Osteocyte (in vitro differentiated cells): Measurements from ENCODE around the gene ABHD16B. TPM values are rescaled to one million over a fixed set of nuclear protein-coding genes. Genes with fewer than 3 reads are reported as not detected.
A peak's percentile ranks its signal among the peaks of the same experiment; 100 is the strongest.

ENCODE experiments used
- DNase-seq: peaks from one replicate; pipeline ENCODE4 v3.0.0; 2021; ENCODE audit warnings: mixed read lengths; ENCODE audit not compliant: unreplicated experiment; ENCODE audit errors: extremely low spot score
- H3K27ac Mint-ChIP-seq: one replicate; pipeline ENCODE4 v1.8.0; 2021; ENCODE audit warnings: mild to moderate bottlenecking, mixed read lengths; ENCODE audit not compliant: unreplicated experiment
- H3K27me3 Mint-ChIP-seq: one replicate; pipeline ENCODE4 v1.8.0; 2021; ENCODE audit warnings: mixed read lengths; ENCODE audit not compliant: unreplicated experiment
- H3K36me3 Mint-ChIP-seq: one replicate; pipeline ENCODE4 v1.8.0; 2021; ENCODE audit warnings: mixed read lengths; ENCODE audit not compliant: unreplicated experiment
- H3K4me1 Mint-ChIP-seq: one replicate; pipeline ENCODE4 v1.8.0; 2021; ENCODE audit warnings: mixed read lengths; ENCODE audit not compliant: unreplicated experiment
- H3K4me3 Mint-ChIP-seq: one replicate; pipeline ENCODE4 v1.8.0; 2021; ENCODE audit warnings: mild to moderate bottlenecking, moderate library complexity, mixed read lengths; ENCODE audit not compliant: unreplicated experiment
- H3K9me3 Mint-ChIP-seq: one replicate; pipeline ENCODE4 v1.8.0; 2021; ENCODE audit warnings: mixed read lengths; ENCODE audit not compliant: unreplicated experiment
- CTCF ChIP-seq: fragments of 200-600 bp; sonication (generic); IDR thresholded peaks from 2 replicates; pipeline ENCODE4 v1.5.0; 2021; ENCODE audit warnings: antibody characterized with exemption, mild to moderate bottlenecking, moderate library complexity
- total RNA-seq: library from RNA; stranded (reverse); gene quantifications from 2 replicates; pipeline ENCODE4 v1.2.1, GENCODE V29; 2021

The ABHD16B gene
- total RNA-seq, 1 donor from 2014 or later, result not detected

DNA sequence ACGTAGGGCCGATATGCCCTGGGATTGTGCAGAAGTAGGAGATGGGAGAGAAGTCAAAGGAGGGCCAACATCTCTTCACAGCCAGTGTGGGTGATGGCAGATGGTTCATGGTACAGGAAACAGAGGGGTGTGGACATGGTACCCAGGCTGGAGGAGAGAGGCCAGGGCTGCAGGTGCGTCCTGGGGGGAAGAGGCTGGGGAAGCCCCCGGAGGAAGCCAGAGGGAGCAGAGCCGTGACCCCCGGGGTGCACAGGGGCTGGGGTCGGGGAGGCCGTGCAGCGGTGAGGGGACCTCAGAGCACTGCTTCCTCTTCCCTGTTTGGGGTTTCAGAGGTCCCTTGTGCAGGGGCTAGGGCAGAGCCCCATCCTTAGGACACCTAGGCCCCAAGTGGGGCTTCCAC lies 19.0 kb upstream of the ABHD16B start:
- no peaks in the 10 kb centered on the region for H3K36me3 Mint-ChIP-seq
- no peaks in the 10 kb centered on the region for H3K9me3 Mint-ChIP-seq
- H3K4me3 Mint-ChIP-seq, result no peak overlapping the region
- no peak for DNase-seq
- no peaks in the 10 kb centered on the region for H3K27me3 Mint-ChIP-seq
- TF ChIP-seq CTCF, result no peak
- H3K27ac Mint-ChIP-seq, result no peak overlapping the region
- peaks cover 10% of the 10 kb centered on the region for H3K4me1 Mint-ChIP-seq

- H3K27me3 Mint-ChIP-seq, result no peaks in the 10 kb centered on the region
- TF ChIP-seq CTCF, result no peak
- no peaks in the 10 kb centered on the region for H3K36me3 Mint-ChIP-seq
- H3K4me3 Mint-ChIP-seq, result no peak overlapping the region
- H3K27ac Mint-ChIP-seq, result no peak overlapping the region
- H3K9me3 Mint-ChIP-seq, result no peaks in the 10 kb centered on the region
- peaks cover 14% of the 10 kb centered on the region for H3K4me1 Mint-ChIP-seq
- no peak for DNase-seq
Observed at GRCh38 chr20:63843222-63843621, 18.1 kb upstream of the ABHD16B start.

- no peaks in the 10 kb centered on the region for H3K36me3 Mint-ChIP-seq
- no peak for DNase-seq
Observed at GRCh38 chr20:63843778-63844177, 17.5 kb upstream of the ABHD16B start.

GRCh38 chr20:63844511-63844991 lies 16.7 kb upstream of the ABHD16B start:
- Mint-ChIP-seq H3K27me3 (no peaks in the 10 kb centered on the region), H3K4me1 (peaks cover 18% of the 10 kb centered on the region), H3K4me3 (no peak overlapping the region), H3K9me3 (no peaks in the 10 kb centered on the region), H3K27ac (no peak overlapping the region), H3K36me3 (no peaks in the 10 kb centered on the region)
- TF ChIP-seq CTCF, result no peak
- no peak for DNase-seq

More at GRCh38 chr20:63843778-63844177, 17.5 kb upstream of the ABHD16B start:
- Mint-ChIP-seq H3K27ac (no peak overlapping the region), H3K4me1 (peaks cover 18% of the 10 kb centered on the region), H3K4me3 (no peak overlapping the region), H3K9me3 (no peaks in the 10 kb centered on the region), H3K27me3 (no peaks in the 10 kb centered on the region)
- TF ChIP-seq CTCF, result no peak

DNA sequence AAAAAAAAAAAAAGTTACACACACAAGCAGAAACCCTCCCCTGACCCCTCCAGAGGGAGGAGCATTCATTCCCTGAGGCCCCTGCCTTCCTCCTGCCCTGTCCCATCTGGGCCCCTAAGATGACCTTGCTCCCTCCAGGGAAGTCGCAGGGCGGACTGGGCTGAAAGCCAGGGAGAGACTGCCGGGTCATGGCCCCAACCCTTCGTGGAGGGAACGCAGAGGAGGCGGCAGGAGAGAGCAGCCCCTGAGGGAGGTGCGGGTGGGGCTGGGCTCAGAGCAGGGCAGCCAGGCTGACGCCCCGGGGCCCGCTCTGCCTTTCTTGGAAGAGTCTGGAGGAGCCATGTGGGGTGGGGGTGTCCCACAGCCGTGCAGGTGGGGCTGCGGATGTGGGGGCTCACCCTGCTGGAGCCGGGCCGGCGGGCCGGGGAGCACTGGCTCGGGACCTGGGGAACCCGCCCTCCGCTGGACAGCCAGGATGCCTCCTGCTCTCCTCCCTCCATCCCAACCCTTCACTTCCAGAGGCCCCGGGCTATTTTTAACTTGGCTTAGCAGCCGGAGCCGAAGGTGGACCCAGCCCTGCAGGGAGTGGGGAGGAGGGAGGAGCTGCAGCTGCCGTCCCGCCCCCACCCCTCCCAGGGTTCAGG lies 15.0 kb upstream of the ABHD16B start:
- peaks cover 18% of the 10 kb centered on the region for H3K4me1 Mint-ChIP-seq
- no peak for DNase-seq
- no peaks in the 10 kb centered on the region for H3K27me3 Mint-ChIP-seq
- no peaks in the 10 kb centered on the region for H3K36me3 Mint-ChIP-seq
- H3K27ac Mint-ChIP-seq, result peak overlapping the region; percentile 64
- H3K9me3 Mint-ChIP-seq, result no peaks in the 10 kb centered on the region
- H3K4me3 Mint-ChIP-seq, result peak overlapping the region; percentile 42
- peak; percentile 25 for TF ChIP-seq CTCF
